Glutamatergic neuron (in vitro differentiated cells): ENCODE measurements around the gene PLEKHM3. TPM values are rescaled to one million over a fixed set of nuclear protein-coding genes. Genes with fewer than 3 reads are reported as not detected.

ENCODE experiments used
- DNase-seq: peaks from one replicate; pipeline ENCODE4 v3.0.0; 2022
- H3K27ac Mint-ChIP-seq: one replicate; pipeline ENCODE4 v1.8.0; 2020; ENCODE audit warnings: mild to moderate bottlenecking, mixed read lengths, inconsistent platforms; ENCODE audit not compliant: unreplicated experiment
- H3K27me3 Mint-ChIP-seq: one replicate; pipeline ENCODE4 v1.8.0; 2020; ENCODE audit warnings: mild to moderate bottlenecking, moderate library complexity, mixed read lengths, inconsistent platforms; ENCODE audit not compliant: unreplicated experiment
- H3K36me3 Mint-ChIP-seq: one replicate; pipeline ENCODE4 v1.8.0; 2020; ENCODE audit warnings: mild to moderate bottlenecking, mixed read lengths, inconsistent platforms; ENCODE audit not compliant: unreplicated experiment
- H3K4me1 Mint-ChIP-seq: one replicate; pipeline ENCODE4 v1.8.0; 2020; ENCODE audit warnings: mild to moderate bottlenecking, low read depth, mixed read lengths, inconsistent platforms; ENCODE audit not compliant: unreplicated experiment
- H3K4me3 Mint-ChIP-seq: one replicate; pipeline ENCODE4 v1.8.0; 2020; ENCODE audit warnings: mild to moderate bottlenecking, mixed read lengths, inconsistent platforms; ENCODE audit not compliant: unreplicated experiment
- H3K9me3 Mint-ChIP-seq: one replicate; pipeline ENCODE4 v1.8.0; 2020; ENCODE audit warnings: mild to moderate bottlenecking, moderate library complexity, mixed read lengths, inconsistent platforms; ENCODE audit not compliant: unreplicated experiment
- total RNA-seq: library from RNA; stranded (reverse); fragmentation: NEBNext Ultra II Directional; extraction: Animal tissue kit (Norgen Biotek cat#: 25700); gene quantifications from one replicate; pipeline ENCODE4 v1.2.1, GENCODE V29; 2021; ENCODE audit not compliant: unreplicated experiment
- TF ChIP-seq, protein P1 (sequence below): fragments of 200-600 bp; sonication (generic); IDR thresholded peaks from one replicate; pipeline ENCODE4 v1.5.0; 2021; ENCODE audit not compliant: partially characterized antibody, unreplicated experiment

PLEKHM3 gene
- total RNA-seq, 1 donor from 2014 or later = 19.5 TPM

DNA sequence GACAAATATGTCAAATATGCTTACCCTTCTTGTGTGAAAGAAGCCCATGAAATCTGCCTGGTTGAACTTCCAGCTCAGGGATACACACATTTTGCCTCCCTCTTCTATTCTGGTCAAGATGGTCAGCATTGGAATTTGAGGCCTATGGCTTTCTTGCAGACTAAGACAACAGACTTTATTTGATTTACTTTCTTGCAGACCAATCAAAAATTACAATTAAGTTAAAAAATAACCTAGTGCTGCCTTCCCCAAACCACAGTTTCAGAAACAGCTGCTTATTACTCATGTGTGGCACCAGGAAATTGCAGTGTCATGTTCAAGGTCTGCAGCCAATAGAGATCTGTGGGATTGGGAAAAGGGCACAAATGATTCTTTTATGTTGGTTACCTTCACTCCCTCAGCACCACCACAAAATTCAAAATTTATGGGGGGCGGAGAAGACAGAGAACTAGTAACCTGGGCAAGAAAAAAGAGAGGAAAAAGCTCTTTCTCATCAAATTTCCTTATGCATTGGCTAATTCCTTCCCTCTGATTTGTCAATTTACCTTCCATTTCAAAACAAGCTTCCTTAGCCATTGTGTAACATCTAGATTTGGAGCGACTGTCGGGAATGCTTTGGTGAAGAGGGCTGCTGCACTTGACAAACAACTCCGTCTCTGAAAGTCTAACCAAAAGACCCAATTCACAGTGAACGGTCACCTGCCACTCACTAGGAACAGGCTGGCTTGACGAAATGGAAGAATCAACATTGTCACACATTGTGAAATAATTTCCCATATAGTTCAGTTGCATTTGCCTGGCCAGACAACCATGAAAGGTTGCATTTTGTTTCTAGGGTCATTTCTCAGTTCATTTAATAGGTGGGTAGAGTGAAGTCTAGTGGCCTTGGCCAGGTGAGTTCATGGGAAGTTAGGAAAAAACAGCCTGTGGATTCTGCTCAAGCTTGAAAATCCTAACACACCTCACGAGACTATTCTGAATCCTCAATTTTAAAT is 155.2 kb downstream of the PLEKHM3 start:
- TF ChIP-seq, protein P1, sequence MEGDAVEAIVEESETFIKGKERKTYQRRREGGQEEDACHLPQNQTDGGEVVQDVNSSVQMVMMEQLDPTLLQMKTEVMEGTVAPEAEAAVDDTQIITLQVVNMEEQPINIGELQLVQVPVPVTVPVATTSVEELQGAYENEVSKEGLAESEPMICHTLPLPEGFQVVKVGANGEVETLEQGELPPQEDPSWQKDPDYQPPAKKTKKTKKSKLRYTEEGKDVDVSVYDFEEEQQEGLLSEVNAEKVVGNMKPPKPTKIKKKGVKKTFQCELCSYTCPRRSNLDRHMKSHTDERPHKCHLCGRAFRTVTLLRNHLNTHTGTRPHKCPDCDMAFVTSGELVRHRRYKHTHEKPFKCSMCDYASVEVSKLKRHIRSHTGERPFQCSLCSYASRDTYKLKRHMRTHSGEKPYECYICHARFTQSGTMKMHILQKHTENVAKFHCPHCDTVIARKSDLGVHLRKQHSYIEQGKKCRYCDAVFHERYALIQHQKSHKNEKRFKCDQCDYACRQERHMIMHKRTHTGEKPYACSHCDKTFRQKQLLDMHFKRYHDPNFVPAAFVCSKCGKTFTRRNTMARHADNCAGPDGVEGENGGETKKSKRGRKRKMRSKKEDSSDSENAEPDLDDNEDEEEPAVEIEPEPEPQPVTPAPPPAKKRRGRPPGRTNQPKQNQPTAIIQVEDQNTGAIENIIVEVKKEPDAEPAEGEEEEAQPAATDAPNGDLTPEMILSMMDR = no peak
- H3K36me3 Mint-ChIP-seq = no peaks in the 10 kb centered on the region
- no peaks in the 10 kb centered on the region for H3K9me3 Mint-ChIP-seq
- no peak for DNase-seq
- H3K27ac Mint-ChIP-seq = no peak overlapping the region
- no peaks in the 10 kb centered on the region for H3K27me3 Mint-ChIP-seq
- H3K4me1 Mint-ChIP-seq = no peaks in the 10 kb centered on the region
- no peak overlapping the region for H3K4me3 Mint-ChIP-seq

DNA sequence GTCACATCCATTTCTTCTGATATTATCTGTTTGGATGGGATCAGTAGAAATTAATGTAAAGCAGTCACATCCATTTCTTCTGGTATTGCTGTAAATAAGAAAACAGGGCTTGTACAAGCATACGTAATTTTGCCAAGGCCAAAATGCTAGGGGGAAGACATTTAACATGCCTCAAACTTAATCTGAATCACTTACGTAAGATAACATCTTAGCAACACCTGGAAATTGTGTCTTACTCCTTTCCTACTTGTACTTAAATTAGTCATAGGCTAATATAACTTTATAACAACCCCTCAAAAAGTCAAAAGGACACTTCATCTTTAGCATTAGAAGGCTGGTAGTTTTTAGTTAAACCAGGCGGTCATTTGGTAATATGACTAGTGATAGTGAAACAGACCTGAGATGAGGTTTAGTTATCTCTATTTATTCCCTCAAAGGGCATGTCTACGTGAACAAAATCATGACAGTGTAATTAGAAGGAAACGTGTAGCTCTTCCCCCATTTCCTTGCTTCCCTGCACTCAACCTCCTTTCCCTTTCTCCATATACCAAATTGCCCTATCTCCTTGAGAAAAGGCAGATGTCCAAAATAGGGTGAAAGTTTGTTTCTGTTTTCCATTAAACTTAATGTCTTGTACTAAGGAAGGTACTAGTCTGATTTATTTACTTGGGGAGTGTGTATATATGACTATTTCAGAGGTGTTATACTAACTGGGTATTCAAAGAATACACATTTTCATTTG is 156.3 kb downstream of the PLEKHM3 start:
- Mint-ChIP-seq H3K36me3 (no peaks in the 10 kb centered on the region), H3K9me3 (no peaks in the 10 kb centered on the region), H3K4me3 (no peak overlapping the region)

DNA sequence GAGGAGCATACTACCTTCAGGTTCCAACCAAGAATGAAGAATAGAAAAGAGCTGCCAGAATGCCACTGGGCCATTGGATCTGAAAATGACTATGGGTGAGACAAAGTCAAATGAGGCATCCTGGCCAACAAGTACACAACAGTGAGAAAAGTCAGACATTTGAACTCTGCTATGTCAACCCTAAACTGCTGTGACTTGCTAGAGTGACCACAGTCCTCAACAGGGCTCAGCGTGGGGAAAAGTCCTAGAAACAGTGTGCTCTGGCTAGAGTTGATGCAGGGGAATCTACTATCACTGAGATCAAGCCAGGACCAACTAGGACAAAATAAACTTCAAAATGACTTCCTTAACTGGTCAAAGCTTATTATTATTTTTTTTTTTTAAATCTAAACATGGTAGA is 157.4 kb downstream of the PLEKHM3 start:
- Mint-ChIP-seq H3K4me3 (no peak overlapping the region), H3K36me3 (no peaks in the 10 kb centered on the region), H3K27ac (no peak overlapping the region), H3K27me3 (no peaks in the 10 kb centered on the region), H3K4me1 (no peaks in the 10 kb centered on the region), H3K9me3 (no peaks in the 10 kb centered on the region)
- TF ChIP-seq, protein P1 = no peak
- DNase-seq = no peak

More for the DNA sequence above, 156.3 kb downstream of the PLEKHM3 start:
- no peak for DNase-seq
- no peaks in the 10 kb centered on the region for H3K4me1 Mint-ChIP-seq
- no peak overlapping the region for H3K27ac Mint-ChIP-seq
- TF ChIP-seq, protein P1 = no peak
- no peaks in the 10 kb centered on the region for H3K27me3 Mint-ChIP-seq

DNA sequence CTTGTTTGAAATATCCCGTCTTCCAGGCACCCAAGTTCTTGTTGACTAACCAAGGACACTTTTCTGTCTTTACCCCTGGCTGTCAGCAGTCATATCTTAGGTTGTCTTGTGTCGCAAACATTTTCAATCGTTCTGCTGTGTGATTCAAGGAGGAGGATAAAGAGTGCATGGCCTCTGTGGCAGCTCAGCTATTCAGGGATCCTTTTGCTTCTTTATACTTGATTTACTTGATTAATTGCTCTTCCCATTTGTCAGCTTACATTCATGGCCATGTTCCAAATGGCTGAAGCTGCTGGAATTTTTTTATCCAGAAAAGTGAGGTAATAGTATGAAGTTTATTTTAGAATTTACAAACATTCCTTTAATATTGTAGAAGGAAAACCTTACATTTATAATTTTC is 158.3 kb downstream of the PLEKHM3 start:
- TF ChIP-seq, protein P1 = no peak
- no peaks in the 10 kb centered on the region for H3K9me3 Mint-ChIP-seq
- no peaks in the 10 kb centered on the region for H3K27me3 Mint-ChIP-seq
- no peak overlapping the region for H3K4me3 Mint-ChIP-seq
- no peaks in the 10 kb centered on the region for H3K36me3 Mint-ChIP-seq
- no peaks in the 10 kb centered on the region for H3K4me1 Mint-ChIP-seq
- no peak for DNase-seq
- no peak overlapping the region for H3K27ac Mint-ChIP-seq
